GM06990 (cell line): ENCODE data around the gene SLC25A51.

ENCODE experiments used
- DNase-seq: peaks from one replicate; pipeline ENCODE4 v3.0.0-alpha.2; 2011; ENCODE audit not compliant: insufficient read length; ENCODE audit errors: extremely low read depth
- H3K27me3 ChIP-seq: replicated peaks from 2 replicates; pipeline ENCODE4 v1.6.0; 2011; ENCODE audit warnings: low read length; ENCODE audit not compliant: control insufficient read depth, insufficient read depth
- H3K36me3 ChIP-seq: 2 replicates; pipeline ENCODE4 v1.5.1; 2011; ENCODE audit warnings: low read length; ENCODE audit not compliant: control insufficient read depth, insufficient read depth
- H3K4me3 ChIP-seq: replicated peaks from 2 replicates; pipeline ENCODE4 v1.5.1; 2011; ENCODE audit warnings: low read depth, mild to moderate bottlenecking, control low read depth, low read length
- TF ChIP-seq, protein P1 (sequence below): IDR thresholded peaks from 2 replicates; pipeline ENCODE4 v1.5.1; 2011; ENCODE audit warnings: low read length, control low read depth, mild to moderate bottlenecking, inconsistent platforms; ENCODE audit not compliant: insufficient read depth, poor library complexity, severe bottlenecking

Gene SLC25A51

GRCh38 chr9:37935096-37935495, 31.2 kb upstream of the SLC25A51 start:
- DNase-seq = no peak
- Histone ChIP-seq H3K36me3 (no peaks in the 10 kb centered on the region), H3K27me3 (no peaks in the 10 kb centered on the region), H3K4me3 (no peak overlapping the region)
- TF ChIP-seq, protein P1, sequence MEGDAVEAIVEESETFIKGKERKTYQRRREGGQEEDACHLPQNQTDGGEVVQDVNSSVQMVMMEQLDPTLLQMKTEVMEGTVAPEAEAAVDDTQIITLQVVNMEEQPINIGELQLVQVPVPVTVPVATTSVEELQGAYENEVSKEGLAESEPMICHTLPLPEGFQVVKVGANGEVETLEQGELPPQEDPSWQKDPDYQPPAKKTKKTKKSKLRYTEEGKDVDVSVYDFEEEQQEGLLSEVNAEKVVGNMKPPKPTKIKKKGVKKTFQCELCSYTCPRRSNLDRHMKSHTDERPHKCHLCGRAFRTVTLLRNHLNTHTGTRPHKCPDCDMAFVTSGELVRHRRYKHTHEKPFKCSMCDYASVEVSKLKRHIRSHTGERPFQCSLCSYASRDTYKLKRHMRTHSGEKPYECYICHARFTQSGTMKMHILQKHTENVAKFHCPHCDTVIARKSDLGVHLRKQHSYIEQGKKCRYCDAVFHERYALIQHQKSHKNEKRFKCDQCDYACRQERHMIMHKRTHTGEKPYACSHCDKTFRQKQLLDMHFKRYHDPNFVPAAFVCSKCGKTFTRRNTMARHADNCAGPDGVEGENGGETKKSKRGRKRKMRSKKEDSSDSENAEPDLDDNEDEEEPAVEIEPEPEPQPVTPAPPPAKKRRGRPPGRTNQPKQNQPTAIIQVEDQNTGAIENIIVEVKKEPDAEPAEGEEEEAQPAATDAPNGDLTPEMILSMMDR = no peak

- no peak for DNase-seq
- Histone ChIP-seq H3K27me3 (no peaks in the 10 kb centered on the region), H3K4me3 (no peak overlapping the region), H3K36me3 (no peaks in the 10 kb centered on the region)
- TF ChIP-seq, protein P1 = no peak
These were observed 27.7 kb upstream of the SLC25A51 start for GRCh38 chr9:37931592-37931991.

GRCh38 chr9:37929441-37929895, 25.5 kb upstream of the SLC25A51 start:
- no peak for DNase-seq
- no peaks in the 10 kb centered on the region for H3K36me3 ChIP-seq
- no peaks in the 10 kb centered on the region for H3K27me3 ChIP-seq
- TF ChIP-seq, protein P1 = no peak
- no peak overlapping the region for H3K4me3 ChIP-seq

DNA sequence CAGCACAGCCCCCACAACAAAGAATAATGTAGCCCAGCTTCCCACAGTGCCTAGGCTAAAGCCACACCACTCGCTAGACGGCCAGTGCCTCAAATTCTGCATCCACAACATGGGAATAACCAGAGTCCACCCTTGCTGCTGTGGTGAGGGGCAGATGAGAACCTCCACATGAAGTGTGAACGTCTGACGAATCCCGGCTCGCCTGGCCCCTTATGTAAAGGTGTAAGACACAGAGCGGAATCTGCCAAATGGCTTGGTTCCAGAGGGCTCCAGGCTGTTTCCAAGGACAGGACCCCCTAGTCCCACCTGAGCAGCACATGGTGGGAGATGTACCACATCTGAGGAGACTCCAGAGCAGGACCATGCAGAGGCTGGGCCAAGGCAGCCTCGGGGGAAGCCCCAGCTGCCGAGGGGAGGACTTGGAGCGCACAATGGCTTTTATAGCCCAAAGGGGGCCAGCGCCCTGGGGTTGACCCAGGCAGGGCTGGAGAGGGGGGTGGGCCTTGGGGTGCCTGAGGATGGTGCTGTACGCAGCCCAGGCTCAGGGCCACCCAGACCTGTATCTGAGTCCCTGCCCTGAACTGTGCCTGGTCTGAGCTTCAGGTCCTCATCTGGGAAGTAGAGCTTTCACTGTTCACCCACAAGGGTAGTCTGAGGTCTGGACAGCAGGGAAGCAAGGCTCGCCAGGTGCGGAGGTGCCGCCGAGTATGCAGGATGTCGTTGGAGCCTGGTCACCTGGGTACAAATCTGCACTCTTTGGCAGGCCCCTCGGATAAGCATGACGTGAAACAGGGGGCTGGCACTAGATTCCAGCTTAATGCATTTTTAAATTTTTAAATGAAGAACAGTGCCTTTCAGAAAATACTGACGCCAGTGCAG, 24.9 kb upstream of the SLC25A51 start:
- H3K27me3 ChIP-seq = no peaks in the 10 kb centered on the region
- DNase-seq = no peak

GRCh38 chr9:37927601-37928551, 23.9 kb upstream of the SLC25A51 start:
- no peak for DNase-seq

More for the DNA sequence above, 24.9 kb upstream of the SLC25A51 start:
- Histone ChIP-seq H3K36me3 (no peaks in the 10 kb centered on the region), H3K4me3 (no peak overlapping the region)
- TF ChIP-seq, protein P1 = no peak

More at GRCh38 chr9:37927601-37928551, 23.9 kb upstream of the SLC25A51 start:
- Histone ChIP-seq H3K36me3 (no peaks in the 10 kb centered on the region), H3K4me3 (no peak overlapping the region), H3K27me3 (no peaks in the 10 kb centered on the region)
- TF ChIP-seq, protein P1 = no peak
